ENCODE measurements around the gene RGMA. TPM values are rescaled to one million over a fixed set of nuclear protein-coding genes. Genes with fewer than 3 reads are reported as not detected.

Gene RGMA
- total and polyA plus RNA-seq, 2 donors (not counting 3 experiments of a cell fraction or from before 2014, with no cell fraction given), result 0.06 to 0.13 TPM

GRCh38 chr15:93043621-93044300 is 45.2 kb downstream of the RGMA start:
- CTCF ChIA-PET, result interaction anchor here (0.8 kb wide), 1 partner anchor 14 kb away, joined by 4 read pairs; no protein-coding TSS in a partner anchor
- intact Hi-C loops (cut with micrococcal nuclease) (no loop called here), dilution Hi-C loops (cut with MboI; ENCODE audit: extremely low pct_ligation_motif_present, low sequenced_read_pairs) (no loop called here)
- H2AFZ ChIP-seq (ENCODE audit: low read depth, low read length), result no peak overlapping the region
- H3K4me1 ChIP-seq (ENCODE audit: control insufficient read depth, extremely low read depth, insufficient read depth, low read length), result no peaks in the 10 kb centered on the region
- no TSS peak for BruUV-seq (replicated peaks)
- POLR2A ChIA-PET, result no interaction called here
- TF ChIP-seq POLR2A (IDR thresholded peaks at IDR 0.05; ENCODE audit: low read depth, low read length), result no peak
- no peak for TF ChIP-seq EZH2 (IDR thresholded peaks at IDR 0.05; ENCODE audit: borderline replicate concordance, low read depth, low read length, severe bottlenecking)
- no peak for TF ChIP-seq POLR2AphosphoS5 (IDR thresholded peaks at IDR 0.05; ENCODE audit: insufficient read depth, low read depth, low read length)
- no peak for TF ChIP-seq CTCF (IDR thresholded peaks at IDR 0.05; ENCODE audit: extremely low read depth in 1 of 2, insufficient read depth in 1 of 2, low read depth in 1 of 2, low read length in 2 of 2)
- no peak for TF ChIP-seq MAX (IDR thresholded peaks at IDR 0.05; ENCODE audit: insufficient read depth, insufficient read length)
- TF ChIP-seq FOS (IDR thresholded peaks at IDR 0.05; ENCODE audit: borderline replicate concordance, insufficient read depth, low read length), result no peak
- no peaks in the 10 kb centered on the region for H3K36me3 ChIP-seq (ENCODE audit: control insufficient read depth in 2 of 2, extremely low read depth in 1 of 2, insufficient read depth in 2 of 2, low read length in 2 of 2)
- H3K79me2 ChIP-seq (ENCODE audit: control insufficient read depth, insufficient read depth, low read length), result no peaks in the 10 kb centered on the region
- no peak overlapping the region for H3K4me2 ChIP-seq (ENCODE audit: insufficient read depth, low read length)
- FAIRE-seq (no peak), DNase-seq (ENCODE audit: low read depth, low spot score) (no peak)
- no peaks in the 10 kb centered on the region for H3K27me3 ChIP-seq (ENCODE audit: control insufficient read depth in 2 of 2, insufficient read depth in 2 of 2, low read length in 2 of 2)
- no peaks in the 10 kb centered on the region for H3K9me3 ChIP-seq (replicated peaks; ENCODE audit: control insufficient read depth, insufficient read depth, low read length)
- no peak overlapping the region for H3K27ac ChIP-seq (ENCODE audit: insufficient read depth, low read depth, low read length)
- no peak overlapping the region for H3K9ac ChIP-seq (replicated peaks; ENCODE audit: extremely low read depth, insufficient read depth, low read length)
- no peaks in the 10 kb centered on the region for H3K9me1 ChIP-seq (replicated peaks; ENCODE audit: control insufficient read depth, extremely low read depth, insufficient read depth, low read length)
- H4K20me1 ChIP-seq (replicated peaks; ENCODE audit: control insufficient read depth, extremely low read depth, insufficient read depth, low read length), result no peaks in the 10 kb centered on the region
- H3K4me3 ChIP-seq (replicated peaks in 1 of 3; ENCODE audit: insufficient read depth in 1 of 3, low read depth in 1 of 3, low read length in 3 of 3), result no peak overlapping the region
